ENCODE results near the gene ZNF518B. TPM values are rescaled to one million over a fixed set of nuclear protein-coding genes. Genes with fewer than 3 reads are reported as not detected.

ZNF518B gene
- total RNA-seq, 1 donor from 2014 or later: 19.0 TPM

DNA sequence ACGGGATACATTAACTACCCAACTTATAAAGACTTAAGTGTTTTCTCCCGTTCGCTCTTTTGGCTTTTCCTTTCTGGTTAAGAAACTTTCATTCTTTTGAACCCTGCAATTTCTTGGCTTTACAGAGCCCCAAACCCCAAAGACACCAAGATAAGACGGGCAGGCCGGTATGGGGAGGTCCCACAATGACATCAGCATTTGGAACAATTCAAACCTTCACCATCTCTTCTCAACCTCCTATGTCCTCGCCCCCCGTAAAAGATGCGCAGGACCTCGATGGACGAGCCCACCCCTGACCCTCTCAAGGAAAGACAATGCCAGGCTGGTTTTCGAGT, 999 bp downstream of the ZNF518B start:
- H3K27me3 ChIP-seq: peaks cover 6% of the 10 kb centered on the region
- peak overlapping the region; percentile 2 for H3K27ac ChIP-seq

DNA sequence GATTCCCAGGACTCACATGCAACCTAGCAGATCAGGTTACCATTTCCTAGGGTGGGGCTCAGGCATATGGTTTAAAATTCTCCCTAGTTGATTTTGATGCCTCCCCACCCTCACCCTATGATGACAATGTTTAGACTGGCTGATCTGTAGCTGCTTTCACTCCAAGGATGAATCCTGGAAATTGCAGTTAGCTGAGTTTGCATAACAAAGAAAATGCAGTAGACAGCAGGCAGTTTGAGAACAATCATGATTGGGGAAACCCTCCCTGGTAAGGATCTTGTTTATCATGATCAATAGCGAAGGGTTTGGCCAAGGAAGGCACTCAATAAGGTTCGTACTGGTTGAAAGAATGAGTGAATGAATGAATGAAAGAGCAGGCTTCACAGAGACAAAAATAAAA, 2.1 kb downstream of the ZNF518B start:
- H3K4me1 ChIP-seq: peaks cover 4% of the 10 kb centered on the region
- TF ChIP-seq, protein P1, sequence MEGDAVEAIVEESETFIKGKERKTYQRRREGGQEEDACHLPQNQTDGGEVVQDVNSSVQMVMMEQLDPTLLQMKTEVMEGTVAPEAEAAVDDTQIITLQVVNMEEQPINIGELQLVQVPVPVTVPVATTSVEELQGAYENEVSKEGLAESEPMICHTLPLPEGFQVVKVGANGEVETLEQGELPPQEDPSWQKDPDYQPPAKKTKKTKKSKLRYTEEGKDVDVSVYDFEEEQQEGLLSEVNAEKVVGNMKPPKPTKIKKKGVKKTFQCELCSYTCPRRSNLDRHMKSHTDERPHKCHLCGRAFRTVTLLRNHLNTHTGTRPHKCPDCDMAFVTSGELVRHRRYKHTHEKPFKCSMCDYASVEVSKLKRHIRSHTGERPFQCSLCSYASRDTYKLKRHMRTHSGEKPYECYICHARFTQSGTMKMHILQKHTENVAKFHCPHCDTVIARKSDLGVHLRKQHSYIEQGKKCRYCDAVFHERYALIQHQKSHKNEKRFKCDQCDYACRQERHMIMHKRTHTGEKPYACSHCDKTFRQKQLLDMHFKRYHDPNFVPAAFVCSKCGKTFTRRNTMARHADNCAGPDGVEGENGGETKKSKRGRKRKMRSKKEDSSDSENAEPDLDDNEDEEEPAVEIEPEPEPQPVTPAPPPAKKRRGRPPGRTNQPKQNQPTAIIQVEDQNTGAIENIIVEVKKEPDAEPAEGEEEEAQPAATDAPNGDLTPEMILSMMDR (IDR thresholded peaks at IDR 0.05): no peak
- ATAC-seq: no peak
- intact Hi-C loops (cut with DNase I): no loop called here
- H3K4me3 ChIP-seq: no peak overlapping the region
- no peaks in the 10 kb centered on the region for H3K36me3 ChIP-seq
- no peaks in the 10 kb centered on the region for H3K27me3 ChIP-seq
- H3K27ac ChIP-seq: no peak overlapping the region
- DNase-seq: no peak
- no peaks in the 10 kb centered on the region for H3K9me3 ChIP-seq

More for the DNA sequence above, 999 bp downstream of the ZNF518B start:
- Histone ChIP-seq H3K9me3 (no peaks in the 10 kb centered on the region), H3K36me3 (no peaks in the 10 kb centered on the region), H3K4me3 (peak overlapping the region; percentile 57), H3K4me1 (peaks cover 4% of the 10 kb centered on the region)
- intact Hi-C loops (cut with DNase I): no loop called here
- DNase-seq (no peak), ATAC-seq (no peak)
- TF ChIP-seq, protein P1 (IDR thresholded peaks at IDR 0.05): no peak

DNA sequence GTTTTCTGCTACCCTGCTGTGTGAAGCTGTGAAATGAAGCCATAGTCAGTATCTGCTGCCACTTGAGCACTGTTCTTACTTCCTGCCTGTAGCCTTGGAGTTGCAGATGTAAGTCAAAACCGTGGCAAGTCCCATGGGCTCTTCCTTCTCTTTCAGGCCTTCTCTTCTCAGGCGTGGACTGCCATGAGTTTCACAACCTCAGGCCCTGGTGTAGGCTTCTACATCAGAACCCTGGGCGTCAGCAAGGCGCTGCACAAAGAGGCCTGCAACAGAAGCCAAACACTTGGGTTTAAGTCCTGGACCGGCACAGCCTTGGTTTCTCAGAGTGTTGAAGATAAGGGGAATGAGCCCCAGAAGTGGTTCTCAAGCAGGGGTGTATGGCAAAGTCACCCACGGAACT, 2.5 kb downstream of the ZNF518B start:
- DNase-seq (no peak), ATAC-seq (no peak)
- Histone ChIP-seq H3K4me1 (peaks cover 4% of the 10 kb centered on the region), H3K4me3 (no peak overlapping the region), H3K27ac (no peak overlapping the region), H3K36me3 (no peaks in the 10 kb centered on the region), H3K9me3 (no peaks in the 10 kb centered on the region), H3K27me3 (no peaks in the 10 kb centered on the region)
- TF ChIP-seq, protein P1 (IDR thresholded peaks at IDR 0.05): no peak
- intact Hi-C loops (cut with DNase I): no loop called here

DNA sequence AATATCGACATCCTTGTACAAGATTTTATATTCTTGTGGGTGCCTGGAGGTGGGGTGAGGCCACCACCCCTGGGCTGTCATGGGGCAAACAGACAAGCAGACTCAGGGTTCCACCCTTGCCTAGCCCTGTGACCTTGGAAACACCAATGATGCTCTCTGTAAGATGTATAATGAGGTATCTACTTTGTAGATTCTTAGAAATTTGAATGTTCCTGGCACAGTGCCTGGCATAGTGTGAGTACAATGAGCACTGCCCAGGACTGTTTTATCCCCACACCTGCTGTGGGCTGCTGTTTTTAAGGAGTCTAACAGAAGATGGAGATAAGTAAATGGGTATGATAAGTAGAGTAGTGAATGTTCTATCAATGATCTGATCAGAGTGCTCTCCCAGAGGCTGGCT, 3.1 kb downstream of the ZNF518B start:
- no peak for DNase-seq
- intact Hi-C loops (cut with DNase I): no loop called here
- H3K27ac ChIP-seq: no peak overlapping the region
- ATAC-seq: no peak
- H3K9me3 ChIP-seq: no peaks in the 10 kb centered on the region
- peaks cover 4% of the 10 kb centered on the region for H3K4me1 ChIP-seq
- H3K4me3 ChIP-seq: no peak overlapping the region
- TF ChIP-seq, protein P1 (IDR thresholded peaks at IDR 0.05): no peak
- H3K36me3 ChIP-seq: no peaks in the 10 kb centered on the region
- H3K27me3 ChIP-seq: no peaks in the 10 kb centered on the region

DNA sequence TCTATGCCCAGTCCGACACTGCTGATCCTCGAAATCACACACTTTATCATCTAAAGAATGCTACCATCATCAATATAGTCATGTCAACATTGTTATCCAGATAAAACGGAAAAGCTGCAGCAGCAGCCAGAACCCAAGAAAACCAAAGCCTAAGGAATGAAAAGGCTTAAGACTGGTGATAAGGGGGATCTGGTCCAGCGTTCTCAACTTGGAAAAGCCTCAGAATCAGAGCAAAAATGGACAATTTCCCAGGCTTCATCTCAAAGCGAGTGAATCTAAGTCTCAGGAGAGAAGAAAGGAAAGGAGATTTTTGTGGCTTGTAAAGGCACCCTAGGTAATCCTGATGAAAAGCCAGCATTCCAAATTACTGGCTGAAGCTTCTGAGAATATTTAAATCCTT, 8.2 kb downstream of the ZNF518B start:
- Histone ChIP-seq H3K27me3 (no peaks in the 10 kb centered on the region), H3K27ac (no peak overlapping the region), H3K36me3 (peaks cover 13% of the 10 kb centered on the region), H3K4me3 (no peak overlapping the region), H3K9me3 (no peaks in the 10 kb centered on the region), H3K4me1 (no peaks in the 10 kb centered on the region)
- TF ChIP-seq, protein P1 (IDR thresholded peaks at IDR 0.05): no peak
- intact Hi-C loops (cut with DNase I): no loop called here
- DNase-seq (no peak), ATAC-seq (no peak)

DNA sequence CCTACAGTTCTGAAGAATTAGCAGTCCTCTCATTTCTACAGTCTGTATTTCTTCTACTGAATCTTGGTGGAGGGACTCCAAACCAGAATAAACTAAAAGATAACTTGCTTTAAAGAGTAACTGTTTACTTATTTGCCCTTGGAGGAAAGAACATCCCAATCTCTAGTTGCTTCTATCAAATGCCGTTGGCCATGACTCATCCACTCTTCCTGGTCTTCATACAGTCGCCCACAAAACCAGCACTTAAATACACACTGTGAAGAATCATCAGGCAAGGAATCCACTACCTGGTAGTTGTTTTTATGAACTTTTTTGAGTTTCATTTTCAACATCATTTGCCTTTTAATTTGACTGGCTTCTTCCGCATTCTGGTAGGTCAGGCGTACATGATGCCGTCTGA, 14.2 kb downstream of the ZNF518B start:
- ATAC-seq (no peak), DNase-seq (no peak)
- Histone ChIP-seq H3K4me1 (no peaks in the 10 kb centered on the region), H3K27me3 (no peaks in the 10 kb centered on the region), H3K4me3 (no peak overlapping the region), H3K36me3 (peaks cover 13% of the 10 kb centered on the region), H3K9me3 (no peaks in the 10 kb centered on the region), H3K27ac (no peak overlapping the region)
- intact Hi-C loops (cut with DNase I): no loop called here
- TF ChIP-seq, protein P1 (IDR thresholded peaks at IDR 0.05): no peak

Data from upper lobe of right lung (tissue), 1 donor.